SK-N-SH (cell line): ENCODE data around the gene CYP2A7. TPM values are rescaled to one million over a fixed set of nuclear protein-coding genes. Genes with fewer than 3 reads are reported as not detected.
"Not testable (repeated sequence)": the region's sequence is repeated elsewhere in the genome, so short reads cannot be mapped to it uniquely, and the experiment has no call there.

Experiments
- CTCF ChIA-PET: fragments of 300-600, 350-600 bp; formaldehyde crosslinking; extraction: SDS; loops from one replicate; lab custom pipeline; 2021; lab: Yijun Ruan, JAX
- POLR2A ChIA-PET: fragments of 350-600 bp; sonication (Branson Sonifier 250); formaldehyde crosslinking; extraction: SDS; loops from one replicate; lab custom pipeline; 2020; ENCODE audit warnings: antibody characterized with exemption, inconsistent platforms; lab: Yijun Ruan, JAX
- DNase-seq: peaks from one replicate; pipeline ENCODE4 v3.0.0; 2012
- H2AFZ ChIP-seq: fragments of 200-600 bp; sonication (generic); 2 replicates; pipeline ENCODE4 v1.8.1; 2016; ENCODE audit warnings: antibody characterized with exemption, mild to moderate bottlenecking, low read depth
- H3F3A ChIP-seq: fragments of 200-600 bp; sonication (generic); replicated peaks from 2 replicates; pipeline ENCODE3; 2016; ENCODE audit warnings: antibody characterized with exemption, mild to moderate bottlenecking; ENCODE audit not compliant: insufficient read depth
- H3K27ac ChIP-seq, 2 experiments: fragments of 200-500 bp in 1 of 2; fragments of 200-600 bp in 1 of 2; sonication (Bioruptor generic) in 1 of 2; sonication (generic), shearing (Covaris generic) in 1 of 2; 2 replicates each; pipeline versions ENCODE4 v1.5.1 to v1.6.1; 2014 to 2016; ENCODE audit warnings: low read depth in 2 of 2, inconsistent platforms in 1 of 2, low read length in 1 of 2, mild to moderate bottlenecking in 1 of 2, mixed read lengths in 1 of 2
- H3K27me3 ChIP-seq: fragments of 200-600 bp; sonication (generic), shearing (Covaris generic); 2 replicates; pipeline ENCODE4 v1.6.1; 2016; ENCODE audit warnings: mixed run types; ENCODE audit not compliant: insufficient read depth
- H3K36me3 ChIP-seq, 2 experiments: fragments of 200-500 bp in 1 of 2; fragments of 200-600 bp in 1 of 2; sonication (Bioruptor generic) in 1 of 2; sonication (generic) in 1 of 2; replicated peaks in 1 of 2; 2 replicates each; pipeline versions ENCODE3 to v1.5.1; 2014 to 2016; ENCODE audit warnings: low read length in 1 of 2, mild to moderate bottlenecking in 1 of 2; ENCODE audit not compliant: insufficient read depth in 2 of 2, control insufficient read depth in 1 of 2
- H3K4me1 ChIP-seq, 2 experiments: fragments of 200-500 bp in 1 of 2; fragments of 200-600 bp in 1 of 2; sonication (Bioruptor generic) in 1 of 2; sonication (generic), shearing (Covaris generic) in 1 of 2; 2 replicates each; pipeline versions ENCODE4 v1.5.1 to v1.6.1; 2014 to 2016; ENCODE audit warnings: low read depth in 1 of 2, low read length in 1 of 2, mixed run types in 1 of 2; ENCODE audit not compliant: insufficient read depth in 2 of 2, control insufficient read depth in 1 of 2
- H3K4me2 ChIP-seq: fragments of 200-600 bp; sonication (generic), shearing (Covaris generic); 2 replicates; pipeline ENCODE4 v1.6.1; 2017; ENCODE audit warnings: mixed run types
- H3K4me3 ChIP-seq, 2 experiments: fragments of 200-500 bp in 1 of 2; fragments of 200-600 bp in 1 of 2; sonication (Bioruptor generic) in 1 of 2; sonication (generic), shearing (Covaris generic) in 1 of 2; 2 replicates each; pipeline versions ENCODE4 v1.5.1 to v1.8.1; 2014 to 2016; ENCODE audit warnings: low read depth in 2 of 2, inconsistent platforms in 1 of 2, low read length in 1 of 2, mild to moderate bottlenecking in 1 of 2, mixed read lengths in 1 of 2, moderate library complexity in 1 of 2
- H3K79me2 ChIP-seq: fragments of 200-600 bp; sonication (generic); 2 replicates; pipeline ENCODE4 v1.8.1; 2017; ENCODE audit warnings: mild to moderate bottlenecking; ENCODE audit not compliant: insufficient read depth
- H3K9ac ChIP-seq: fragments of 200-600 bp; sonication (generic); 2 replicates; pipeline ENCODE4 v1.6.1; 2017; ENCODE audit warnings: mixed run types
- H3K9me2 ChIP-seq: fragments of 200-600 bp; sonication (generic); 2 replicates; pipeline ENCODE4 v1.6.1; 2017; ENCODE audit warnings: mixed run types
- H3K9me3 ChIP-seq: fragments of 200-600 bp; sonication (generic); 2 replicates; pipeline ENCODE4 v1.6.1; 2017; ENCODE audit warnings: mixed run types, mild to moderate bottlenecking, moderate library complexity
- H4K20me1 ChIP-seq: fragments of 200-600 bp; sonication (generic); 2 replicates; pipeline ENCODE4 v1.6.1; 2017; ENCODE audit warnings: mild to moderate bottlenecking, mixed run types; ENCODE audit not compliant: insufficient read depth
- CHD2 ChIP-seq: fragments of 150-350 bp; IDR thresholded peaks from 2 replicates; pipeline ENCODE4 v1.6.1; 2018; ENCODE audit warnings: low read length; ENCODE audit not compliant: partially characterized antibody
- EZH2phosphoT487 ChIP-seq: fragments of 200-600 bp; sonication (generic); IDR thresholded peaks from 2 replicates; pipeline ENCODE4 v1.6.1; 2017; ENCODE audit warnings: low read depth, mixed run types, mild to moderate bottlenecking, antibody characterized with exemption, moderate library complexity, borderline replicate concordance
- FOXM1 ChIP-seq: IDR thresholded peaks from 2 replicates; pipeline ENCODE4 v1.4.0; 2012; ENCODE audit warnings: low read depth, mild to moderate bottlenecking
- JUND ChIP-seq: IDR thresholded peaks from 2 replicates; pipeline ENCODE4 v1.4.0; 2012
- RCOR1 ChIP-seq: fragments of 150-350 bp; IDR thresholded peaks from 2 replicates; pipeline ENCODE4 v1.6.1; 2017; ENCODE audit warnings: antibody characterized with exemption, low read length
- SIN3A ChIP-seq: IDR thresholded peaks from 2 replicates; pipeline ENCODE4 v1.6.1; 2012; ENCODE audit warnings: low read depth, mild to moderate bottlenecking, low read length, moderate library complexity, borderline replicate concordance
- WGBS: methylation state at CpG from one replicate; pipeline ENCODE4 v1.1.6; 2017; ENCODE audit warnings: low lambda C conversion rate; 5-methylcytosine and 5-hydroxymethylcytosine counted together
- polyA plus RNA-seq, 3 experiments: library from polyadenylated mRNA; depleted of rRNA; stranded (reverse); fragments of >200 nt; gene quantifications; 2 replicates each; pipeline ENCODE4 v1.2.3, GENCODE V29; 2012
- TF ChIP-seq, protein P1 (sequence below): IDR thresholded peaks from 2 replicates; pipeline ENCODE4 v1.6.1; 2012; ENCODE audit warnings: mild to moderate bottlenecking, low read depth, low read length, moderate library complexity

CYP2A7 gene
- polyA plus RNA-seq, 1 of the 3 experiments (the other 2 are of a cell fraction) = not detected

DNA sequence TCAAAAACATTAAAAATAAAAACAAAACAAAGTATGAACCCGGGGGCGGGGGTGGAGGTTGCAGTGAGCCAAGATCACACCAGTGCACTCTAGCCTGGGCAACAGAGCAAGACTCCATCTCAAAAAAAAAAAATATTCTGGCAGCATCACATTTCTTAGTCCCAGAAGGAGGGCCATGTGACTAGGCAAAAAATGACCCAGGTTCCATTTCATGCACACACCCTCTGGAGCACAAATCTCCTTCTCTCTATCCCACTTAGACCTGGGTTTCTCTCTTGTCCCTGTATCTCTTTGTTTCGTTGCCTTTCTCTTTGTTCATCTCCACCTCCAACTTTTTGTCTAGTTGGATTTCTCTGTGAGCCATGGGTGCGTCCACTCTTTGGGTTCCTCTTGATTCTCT lies 6.2 kb upstream of the CYP2A7 start:
- H4K20me1 ChIP-seq = no peaks in the 10 kb centered on the region
- no peaks in the 10 kb centered on the region for H3K36me3 ChIP-seq
- H3K9me3 ChIP-seq = no peaks in the 10 kb centered on the region
- no peak for TF ChIP-seq RCOR1
- TF ChIP-seq CHD2 = no peak
- TF ChIP-seq SIN3A = no peak
- no peak for TF ChIP-seq EZH2phosphoT487
- TF ChIP-seq, protein P1, sequence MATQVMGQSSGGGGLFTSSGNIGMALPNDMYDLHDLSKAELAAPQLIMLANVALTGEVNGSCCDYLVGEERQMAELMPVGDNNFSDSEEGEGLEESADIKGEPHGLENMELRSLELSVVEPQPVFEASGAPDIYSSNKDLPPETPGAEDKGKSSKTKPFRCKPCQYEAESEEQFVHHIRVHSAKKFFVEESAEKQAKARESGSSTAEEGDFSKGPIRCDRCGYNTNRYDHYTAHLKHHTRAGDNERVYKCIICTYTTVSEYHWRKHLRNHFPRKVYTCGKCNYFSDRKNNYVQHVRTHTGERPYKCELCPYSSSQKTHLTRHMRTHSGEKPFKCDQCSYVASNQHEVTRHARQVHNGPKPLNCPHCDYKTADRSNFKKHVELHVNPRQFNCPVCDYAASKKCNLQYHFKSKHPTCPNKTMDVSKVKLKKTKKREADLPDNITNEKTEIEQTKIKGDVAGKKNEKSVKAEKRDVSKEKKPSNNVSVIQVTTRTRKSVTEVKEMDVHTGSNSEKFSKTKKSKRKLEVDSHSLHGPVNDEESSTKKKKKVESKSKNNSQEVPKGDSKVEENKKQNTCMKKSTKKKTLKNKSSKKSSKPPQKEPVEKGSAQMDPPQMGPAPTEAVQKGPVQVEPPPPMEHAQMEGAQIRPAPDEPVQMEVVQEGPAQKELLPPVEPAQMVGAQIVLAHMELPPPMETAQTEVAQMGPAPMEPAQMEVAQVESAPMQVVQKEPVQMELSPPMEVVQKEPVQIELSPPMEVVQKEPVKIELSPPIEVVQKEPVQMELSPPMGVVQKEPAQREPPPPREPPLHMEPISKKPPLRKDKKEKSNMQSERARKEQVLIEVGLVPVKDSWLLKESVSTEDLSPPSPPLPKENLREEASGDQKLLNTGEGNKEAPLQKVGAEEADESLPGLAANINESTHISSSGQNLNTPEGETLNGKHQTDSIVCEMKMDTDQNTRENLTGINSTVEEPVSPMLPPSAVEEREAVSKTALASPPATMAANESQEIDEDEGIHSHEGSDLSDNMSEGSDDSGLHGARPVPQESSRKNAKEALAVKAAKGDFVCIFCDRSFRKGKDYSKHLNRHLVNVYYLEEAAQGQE = no peak
- no peak for TF ChIP-seq JUND
- no peak for TF ChIP-seq FOXM1
- no peak overlapping the region for H3K27ac ChIP-seq
- CTCF ChIA-PET = no interaction called here
- no peak overlapping the region for H3K9ac ChIP-seq
- H3K4me3 ChIP-seq = no peak overlapping the region
- POLR2A ChIA-PET = no interaction called here
- no peaks in the 10 kb centered on the region for H3F3A ChIP-seq
- no peaks in the 10 kb centered on the region for H3K4me1 ChIP-seq
- WGBS = 13% methylated on average over 4 of the region's 4 CpGs
- no peaks in the 10 kb centered on the region for H3K9me2 ChIP-seq
- DNase-seq = no peak
- H3K27me3 ChIP-seq = peaks cover 40% of the 10 kb centered on the region
- no peak overlapping the region for H2AFZ ChIP-seq
- no peaks in the 10 kb centered on the region for H3K79me2 ChIP-seq
- no peak overlapping the region for H3K4me2 ChIP-seq

DNA sequence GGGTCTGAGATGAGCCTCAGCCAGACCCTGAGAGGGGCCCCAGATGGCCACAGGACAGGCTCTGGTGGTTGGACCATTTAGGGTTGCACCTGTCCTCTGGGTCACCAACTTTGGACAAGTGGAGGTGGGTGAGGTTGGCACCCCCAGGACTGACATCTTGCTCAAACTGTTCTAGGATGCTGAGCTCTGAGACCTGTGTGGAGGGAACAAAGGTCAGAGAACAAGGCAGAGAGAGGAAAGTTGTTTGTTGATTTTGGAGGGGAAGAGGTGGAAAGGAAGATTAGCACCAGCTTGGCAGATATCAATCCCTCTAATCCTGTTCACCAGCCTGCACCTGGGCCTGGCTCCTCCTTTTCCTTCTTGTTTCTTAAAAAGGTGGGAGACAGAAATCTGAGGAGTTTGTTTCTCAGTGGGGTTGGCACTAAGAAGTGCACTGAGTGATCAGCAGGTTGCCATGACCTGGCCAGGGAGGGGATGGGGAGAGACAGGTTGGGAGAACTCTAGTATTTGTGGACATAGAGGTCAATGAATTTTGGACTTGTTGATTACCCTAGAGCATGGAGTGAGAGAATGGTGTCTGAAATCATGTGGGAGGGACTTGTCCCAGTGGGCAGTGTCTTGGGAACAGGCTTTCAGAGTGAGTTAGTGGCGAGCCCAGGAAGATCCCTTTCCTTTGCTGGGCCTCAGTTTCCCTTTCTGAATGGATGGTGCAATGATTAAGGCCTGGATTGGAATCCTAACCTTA lies 2.3 kb upstream of the CYP2A7 start:
- WGBS = no CpG with 5 or more reads among the region's 1 CpG
- H3K9me3 ChIP-seq, H4K20me1 ChIP-seq, H3K36me3 ChIP-seq, H3K27ac ChIP-seq, H3K4me2 ChIP-seq, DNase-seq, H2AFZ ChIP-seq, H3K9me2 ChIP-seq, H3K4me1 ChIP-seq, POLR2A ChIA-PET, H3K79me2 ChIP-seq, H3K9ac ChIP-seq, CTCF ChIA-PET, H3F3A ChIP-seq, H3K4me3 ChIP-seq: not testable (repeated sequence)
- peaks cover 27% of the 10 kb centered on the region; the same call in 1 of the 2 replicates for H3K27me3 ChIP-seq

DNA sequence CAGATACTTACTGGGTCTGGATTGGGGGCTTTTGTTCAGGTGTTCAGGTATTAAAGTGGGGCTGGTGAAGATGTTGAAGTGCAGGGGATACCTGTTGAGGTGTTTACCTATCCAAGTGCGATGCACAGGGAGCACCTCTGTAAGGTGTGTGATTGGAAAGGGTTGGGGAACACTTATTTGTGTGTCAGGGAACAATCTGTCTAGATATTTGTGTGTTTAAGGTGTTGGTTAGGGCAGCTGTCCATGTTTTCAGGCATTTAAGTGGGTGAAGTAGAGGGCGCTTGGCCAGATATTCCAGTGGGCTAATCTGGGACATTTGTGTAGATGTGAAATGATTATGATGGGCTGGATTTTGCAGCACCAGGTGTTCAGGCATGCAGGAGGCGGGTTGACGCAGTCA lies 2.7 kb downstream of the CYP2A7 start:
- H3F3A ChIP-seq, H3K27ac ChIP-seq, POLR2A ChIA-PET, CTCF ChIA-PET, DNase-seq, H3K4me3 ChIP-seq, H3K9me2 ChIP-seq, H3K4me1 ChIP-seq, H2AFZ ChIP-seq, H3K4me2 ChIP-seq, H3K9ac ChIP-seq, H3K36me3 ChIP-seq, H4K20me1 ChIP-seq, H3K9me3 ChIP-seq, H3K79me2 ChIP-seq: not testable (repeated sequence)
- 38% methylated on average over 4 of the region's 4 CpGs for WGBS
- H3K27me3 ChIP-seq = peaks cover 39% of the 10 kb centered on the region; the same call in 1 of the 2 replicates

DNA sequence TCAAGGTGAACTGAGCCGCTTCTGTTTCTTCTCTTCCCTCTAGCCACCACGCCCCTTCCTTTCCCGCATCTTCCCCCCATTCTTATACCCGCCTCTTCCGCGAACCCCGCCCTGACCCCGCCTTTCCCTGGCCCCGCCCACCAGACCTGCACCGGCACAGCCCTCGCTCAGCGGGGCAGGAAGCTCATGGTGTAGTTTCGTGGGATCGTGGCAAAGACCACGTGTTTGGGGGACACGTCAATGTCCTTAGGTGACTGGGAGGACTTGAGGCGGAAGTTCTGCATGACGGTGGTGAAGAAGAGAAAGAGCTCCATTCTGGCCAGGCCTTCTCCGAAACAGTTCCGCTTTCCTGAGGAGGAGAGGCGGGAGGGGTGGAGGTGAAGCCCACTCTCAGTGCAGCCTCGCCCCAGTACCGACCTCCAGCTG lies 6.5 kb downstream of the CYP2A7 start:
- 21% methylated on average over 19 of the region's 23 CpGs for WGBS
- H3F3A ChIP-seq, DNase-seq, H4K20me1 ChIP-seq, H3K36me3 ChIP-seq, POLR2A ChIA-PET, H3K4me1 ChIP-seq, H3K4me2 ChIP-seq, H3K27ac ChIP-seq, CTCF ChIA-PET, H2AFZ ChIP-seq, H3K4me3 ChIP-seq, H3K9ac ChIP-seq, H3K79me2 ChIP-seq, H3K9me2 ChIP-seq, H3K9me3 ChIP-seq: not testable (repeated sequence)
- H3K27me3 ChIP-seq = peaks cover 39% of the 10 kb centered on the region; the same call in 1 of the 2 replicates

DNA sequence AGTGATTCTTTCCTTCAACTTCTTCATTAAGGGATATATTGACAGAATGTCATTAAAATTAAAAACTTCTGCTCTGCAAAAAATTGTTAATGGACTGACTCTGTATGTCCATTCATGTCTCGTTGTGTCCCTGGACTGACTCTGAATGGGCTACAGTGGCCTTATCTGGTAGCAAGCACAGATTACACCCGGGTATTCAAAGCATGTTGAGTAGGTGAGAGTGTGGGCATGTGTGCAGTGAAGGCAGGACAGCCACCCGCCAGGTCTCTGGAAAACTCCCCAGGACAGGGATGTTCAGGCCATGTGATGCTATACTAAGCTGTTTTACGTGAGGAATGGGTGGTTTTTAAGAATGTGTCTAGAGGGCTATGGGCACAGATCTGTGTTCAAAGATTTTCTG lies 7.2 kb downstream of the CYP2A7 start:
- H3K4me3 ChIP-seq, H3K4me1 ChIP-seq, H3K79me2 ChIP-seq, H3K9me2 ChIP-seq, H3K9me3 ChIP-seq, DNase-seq, CTCF ChIA-PET, H3F3A ChIP-seq, H3K36me3 ChIP-seq, H3K9ac ChIP-seq, H3K4me2 ChIP-seq, H3K27ac ChIP-seq, POLR2A ChIA-PET, H4K20me1 ChIP-seq, H2AFZ ChIP-seq: not testable (repeated sequence)
- H3K27me3 ChIP-seq = peaks cover 39% of the 10 kb centered on the region; the same call in 1 of the 2 replicates
- WGBS = 27% methylated on average over 1 of the region's 4 CpGs
